Activated CD4-positive, alpha-beta T cell treated with anti-CD3 and anti-CD28 coated beads, Interleukin-2, amount 50 U/mL, for 48 hours (primary cell): ENCODE measurements around the gene PPM1N.

Experiments used
- DNase-seq, 2 experiments: peaks; one replicate each; pipeline ENCODE4 v3.0.0-alpha.2; 2020

The PPM1N gene

GRCh38 chr19:45542234-45542668, 44.0 kb downstream of the PPM1N start:
- DNase-seq: no peak

GRCh38 chr19:45547211-45547770, 49.0 kb downstream of the PPM1N start:
- DNase-seq: no peak

- DNase-seq: no peak
Measured at GRCh38 chr19:45547965-45548609, 49.8 kb downstream of the PPM1N start.
